ENCODE measurements around the gene CCL25.
"Not testable (repeated sequence)": the region's sequence is repeated elsewhere in the genome, so short reads cannot be mapped to it uniquely, and the experiment has no call there.

Gene CCL25

GRCh38 chr19:8084152-8084551, 31.6 kb downstream of the CCL25 start:
- in situ Hi-C loops (cut with MboI; ENCODE audit: low sequenced_read_pairs), result no loop called here

- in situ Hi-C loops (cut with MboI; ENCODE audit: low sequenced_read_pairs), result no loop called here
Observed at GRCh38 chr19:8085598-8086408, 33.2 kb downstream of the CCL25 start.

- in situ Hi-C loops (cut with MboI; ENCODE audit: low sequenced_read_pairs), result no loop called here
Observed at GRCh38 chr19:8086849-8087248, 34.3 kb downstream of the CCL25 start.

GRCh38 chr19:8087876-8088275, 35.3 kb downstream of the CCL25 start:
- in situ Hi-C loops (cut with MboI; ENCODE audit: low sequenced_read_pairs), result no loop called here

GRCh38 chr19:8088752-8089663, 36.4 kb downstream of the CCL25 start:
- in situ Hi-C loops (cut with MboI; ENCODE audit: low sequenced_read_pairs), result no loop called here

- in situ Hi-C loops (cut with MboI; ENCODE audit: low sequenced_read_pairs), result no loop called here
Observed at GRCh38 chr19:8089664-8090601, 37.4 kb downstream of the CCL25 start.

DNA sequence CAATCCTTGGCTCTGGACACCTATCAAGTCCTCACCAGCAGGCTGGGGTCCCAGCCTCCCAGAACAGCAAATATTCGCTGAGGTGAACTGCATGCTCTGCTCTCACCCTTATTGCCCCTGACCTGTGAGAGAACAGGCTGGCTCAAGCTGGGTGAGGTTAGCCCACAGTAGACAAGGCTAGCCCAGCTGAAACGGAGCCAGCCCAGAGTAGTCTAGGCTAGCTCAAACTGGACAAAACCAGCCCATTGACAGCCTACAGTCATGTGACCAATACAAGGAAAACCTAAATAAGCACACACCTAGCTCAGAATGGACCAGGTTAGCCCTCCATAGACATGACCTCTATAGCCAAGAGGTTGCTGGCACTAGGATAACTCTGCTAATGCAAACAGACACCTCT, 38.4 kb downstream of the CCL25 start:
- in situ Hi-C loops (cut with MboI; ENCODE audit: low sequenced_read_pairs), result no loop called here

DNA sequence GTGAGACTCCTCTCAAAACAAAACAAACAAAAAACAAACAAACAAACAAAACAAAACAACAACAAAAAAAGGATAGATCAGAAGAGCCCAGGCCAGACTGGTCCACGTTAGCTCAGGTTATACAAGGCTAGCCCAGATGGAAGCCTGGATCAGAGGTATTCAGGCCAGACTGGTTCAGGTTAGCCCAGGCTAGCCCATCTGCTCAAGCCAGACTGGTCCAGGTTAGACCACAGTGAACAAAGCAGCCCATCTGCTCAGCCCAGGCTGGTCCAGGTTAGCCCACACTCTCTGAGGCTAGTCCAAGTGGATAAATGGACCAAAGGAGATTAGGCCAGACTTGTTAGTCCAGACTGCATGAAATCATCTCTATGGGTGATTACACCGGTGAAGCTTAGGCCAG, 41.2 kb downstream of the CCL25 start:
- in situ Hi-C loops (cut with MboI; ENCODE audit: low sequenced_read_pairs), result no loop called here

GRCh38 chr19:8094336-8094735, 41.8 kb downstream of the CCL25 start:
- in situ Hi-C loops (cut with MboI; ENCODE audit: low sequenced_read_pairs), result no loop called here

GRCh38 chr19:8095354-8095886, 42.9 kb downstream of the CCL25 start:
- in situ Hi-C loops (cut with MboI; ENCODE audit: low sequenced_read_pairs), result no loop called here

DNA sequence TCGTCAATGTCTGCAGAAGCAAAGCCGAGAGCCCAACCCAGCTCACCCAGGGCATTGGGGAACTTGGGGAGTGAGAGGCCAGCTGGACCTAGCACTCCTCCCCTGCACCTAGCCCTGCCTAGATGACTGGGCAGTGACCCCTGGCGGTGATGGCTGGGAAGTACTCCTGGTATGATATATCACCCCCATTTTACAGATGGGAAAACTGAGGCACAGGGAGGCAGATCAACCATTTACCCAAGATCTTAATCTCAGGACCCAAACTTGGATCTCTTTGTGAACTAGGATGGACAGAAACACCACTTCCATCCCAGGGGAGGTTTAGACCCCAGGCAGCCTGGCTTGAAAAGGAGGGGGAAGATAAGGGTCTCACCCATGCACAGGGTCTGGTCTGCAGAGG, 43.5 kb downstream of the CCL25 start:
- in situ Hi-C loops (cut with MboI; ENCODE audit: low sequenced_read_pairs), result no loop called here

- in situ Hi-C loops (cut with MboI; ENCODE audit: low sequenced_read_pairs), result no loop called here
Observed at GRCh38 chr19:8097198-8097597, 44.6 kb downstream of the CCL25 start.

GRCh38 chr19:8097681-8098567, 45.4 kb downstream of the CCL25 start:
- in situ Hi-C loops (cut with MboI; ENCODE audit: low sequenced_read_pairs), result no loop called here

DNA sequence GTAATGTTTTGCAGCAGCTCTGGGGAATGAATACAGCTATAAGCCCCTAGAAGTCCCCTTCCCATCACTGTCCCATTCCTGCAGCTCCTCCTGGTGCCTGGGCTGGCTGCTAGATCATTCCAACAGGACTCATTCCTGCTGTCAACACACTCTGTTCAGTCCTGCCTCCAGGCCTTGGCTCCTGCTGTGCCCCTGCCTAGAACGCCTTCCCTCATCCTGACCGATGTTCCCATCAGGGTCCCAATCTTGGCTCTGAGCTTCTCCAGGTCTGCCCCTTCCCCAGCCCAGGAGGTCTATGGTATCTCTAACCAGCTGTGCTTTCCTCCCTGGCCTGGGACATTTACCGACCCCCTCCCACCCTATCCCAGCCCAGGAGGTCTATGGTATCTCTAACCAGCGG, 48.8 kb downstream of the CCL25 start:
- in situ Hi-C loops (cut with MboI; ENCODE audit: low sequenced_read_pairs), result no loop called here

GRCh38 chr19:8101910-8102309, 49.4 kb downstream of the CCL25 start:
- in situ Hi-C loops (cut with MboI; ENCODE audit: low sequenced_read_pairs), result not testable (repeated sequence)

DNA sequence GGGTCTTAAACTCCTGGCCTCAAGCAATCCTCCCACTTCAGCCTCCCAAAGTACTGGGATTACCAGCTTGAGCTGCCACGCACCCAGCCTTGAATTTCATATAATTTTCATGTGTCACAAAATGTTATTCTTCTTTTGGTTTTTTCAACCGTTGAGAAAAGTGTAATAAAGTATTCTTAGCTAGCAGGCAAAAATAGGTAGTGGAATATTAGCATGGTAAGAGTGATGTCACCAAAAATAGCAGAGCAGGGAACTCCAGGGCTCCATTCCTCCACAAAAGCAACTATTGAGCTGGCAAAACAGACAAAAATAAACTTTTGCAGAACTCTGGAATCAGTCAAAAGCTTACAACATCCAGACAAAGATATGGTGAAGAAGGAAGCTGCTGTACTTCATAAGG, 52.9 kb downstream of the CCL25 start:
- in situ Hi-C loops (cut with MboI; ENCODE audit: low sequenced_read_pairs), result no loop called here

GRCh38 chr19:8107301-8107903, 54.8 kb downstream of the CCL25 start:
- in situ Hi-C loops (cut with MboI; ENCODE audit: low sequenced_read_pairs), result no loop called here

- in situ Hi-C loops (cut with MboI; ENCODE audit: low sequenced_read_pairs), result no loop called here
Observed at GRCh38 chr19:8108560-8109445, 56.2 kb downstream of the CCL25 start.

Measured in HL-60/S4 (cell line).